Liver (tissue), 9 donors: Measurements from ENCODE around the gene MOB3B. TPM values are rescaled to one million over a fixed set of nuclear protein-coding genes. Genes with fewer than 3 reads are reported as not detected.
"Not testable (repeated sequence)": the region's sequence is repeated elsewhere in the genome, so short reads cannot be mapped to it uniquely, and the experiment has no call there.

Experiments
- DNase-seq: peaks from one replicate; pipeline ENCODE4 v3.0.0-alpha.2; 2017; ENCODE audit warnings: low spot score
- H3K27ac ChIP-seq, 2 donors: one replicate each; pipeline ENCODE4 v1.7.0; 2013; ENCODE audit warnings: inconsistent platforms in 2 of 2, low read length in 2 of 2, control low read depth in 1 of 2, low read depth in 1 of 2, mild to moderate bottlenecking in 1 of 2
- H3K27me3 ChIP-seq, 4 donors: one replicate each; pipeline versions ENCODE4 v1.6.1 to v1.7.0; 2013; ENCODE audit warnings: low read length in 3 of 4, inconsistent platforms in 1 of 4, mild to moderate bottlenecking in 1 of 4, moderate library complexity in 1 of 4; ENCODE audit not compliant: control insufficient read depth in 4 of 4, insufficient read depth in 4 of 4
- H3K36me3 ChIP-seq, 4 donors: one replicate each; pipeline versions ENCODE4 v1.6.1 to v1.7.0; 2013; ENCODE audit warnings: low read length in 3 of 4, mild to moderate bottlenecking in 3 of 4, low read depth in 1 of 4, moderate library complexity in 1 of 4; ENCODE audit not compliant: control insufficient read depth in 4 of 4, insufficient read depth in 3 of 4
- H3K4me1 ChIP-seq, 4 donors: one replicate each; pipeline versions ENCODE4 v1.6.1 to v1.7.0; 2013; ENCODE audit warnings: low read length in 3 of 4, mild to moderate bottlenecking in 3 of 4, moderate library complexity in 1 of 4; ENCODE audit not compliant: control insufficient read depth in 4 of 4, insufficient read depth in 4 of 4
- H3K4me3 ChIP-seq, 3 donors: one replicate each; pipeline versions ENCODE4 v1.6.1 to v1.7.0; 2013; ENCODE audit warnings: low read length in 3 of 3, control low read depth in 1 of 3, low read depth in 1 of 3, mild to moderate bottlenecking in 1 of 3
- H3K9ac ChIP-seq, 2 donors: one replicate each; pipeline ENCODE4 v1.7.0; 2013; ENCODE audit warnings: low read length in 2 of 2, mild to moderate bottlenecking in 2 of 2, moderate library complexity in 2 of 2, control low read depth in 1 of 2, low read depth in 1 of 2
- H3K9me3 ChIP-seq, 4 donors: one replicate each; pipeline versions ENCODE4 v1.6.1 to v1.7.0; 2013; ENCODE audit warnings: low read length in 3 of 4; ENCODE audit not compliant: control insufficient read depth in 4 of 4
- EGR1 ChIP-seq, 2 donors: IDR thresholded peaks; 2 replicates each; pipeline ENCODE4 v1.6.1; 2016 to 2018; ENCODE audit warnings: antibody characterized with exemption in 2 of 2, low read depth in 2 of 2
- FOXA2 ChIP-seq: IDR thresholded peaks from 2 replicates; pipeline ENCODE4 v1.6.1; 2016; ENCODE audit warnings: antibody characterized with exemption
- GABPA ChIP-seq, 2 donors: IDR thresholded peaks in 1 of 2; conservative IDR thresholded peaks in 1 of 2; 2 replicates each; pipeline ENCODE4 v1.6.1; 2016; ENCODE audit warnings: antibody characterized with exemption in 2 of 2, mild to moderate bottlenecking in 1 of 2, moderate library complexity in 1 of 2
- HNF4A ChIP-seq, 2 donors: conservative IDR thresholded peaks; 2 replicates each; pipeline ENCODE4 v1.6.1; 2016; ENCODE audit warnings: antibody characterized with exemption in 2 of 2, mild to moderate bottlenecking in 2 of 2
- HNF4G ChIP-seq: IDR thresholded peaks from 2 replicates; pipeline ENCODE4 v1.6.1; 2016; ENCODE audit warnings: antibody characterized with exemption
- JUND ChIP-seq, 2 donors: IDR thresholded peaks; 2 replicates each; pipeline ENCODE4 v1.6.1; 2016; ENCODE audit warnings: antibody characterized with exemption in 2 of 2
- NR2F2 ChIP-seq: IDR thresholded peaks from 2 replicates; pipeline ENCODE4 v1.6.1; 2016; ENCODE audit warnings: antibody characterized with exemption
- RXRA ChIP-seq, 2 donors: IDR thresholded peaks; 2 replicates each; pipeline ENCODE4 v1.6.1; 2017 to 2018; ENCODE audit warnings: antibody characterized with exemption in 2 of 2, mild to moderate bottlenecking in 1 of 2
- SP1 ChIP-seq: IDR thresholded peaks from 2 replicates; pipeline ENCODE4 v1.6.1; 2018; ENCODE audit warnings: antibody characterized with exemption, mild to moderate bottlenecking
- YY1 ChIP-seq: IDR thresholded peaks from 2 replicates; pipeline ENCODE4 v1.6.1; 2016; ENCODE audit warnings: antibody characterized with exemption, mild to moderate bottlenecking
- WGBS: extraction: QIAGEN DNeasy Blood & Tissue Kit; methylation state at CpG from one replicate; pipeline ENCODE4 v1.1.7; 2013; 5-methylcytosine and 5-hydroxymethylcytosine counted together
- polyA plus RNA-seq, 2 donors: library from polyadenylated mRNA; stranded (reverse) in 1 of 2; unstranded in 1 of 2; fragments of 200-250 nt in 1 of 2; fragments of >200 nt in 1 of 2; fragmentation: Nextera tagmentation in 1 of 2; extraction: Ambion mirVana in 1 of 2; gene quantifications; one replicate each; pipeline versions ENCODE4 v1.2.1 to v1.2.3, GENCODE V29; 2013 to 2015
- total RNA-seq, 2 donors: library from RNA; depleted of rRNA; stranded (reverse); fragments of >200 nt; gene quantifications; one replicate each; pipeline ENCODE4 v1.2.3, GENCODE V29; 2014
- TF ChIP-seq, protein P1 (sequence below): IDR thresholded peaks from 2 replicates; pipeline ENCODE4 v1.6.1; 2016; ENCODE audit warnings: antibody characterized with exemption, mild to moderate bottlenecking
- TF ChIP-seq, protein P2 (sequence below): IDR thresholded peaks from 2 replicates; pipeline ENCODE4 v1.6.1; 2016; ENCODE audit warnings: antibody characterized with exemption
- TF ChIP-seq, protein P3 (sequence below): fragments of 150-350 bp; IDR thresholded peaks from 2 replicates; pipeline ENCODE4 v1.5.1; 2017; ENCODE audit warnings: improper control_type of control experiment, low read depth, low read length; ENCODE audit not compliant: missing input control
- TF ChIP-seq, protein P4 (sequence below): IDR thresholded peaks from 2 replicates; pipeline ENCODE4 v1.6.1; 2016; ENCODE audit warnings: antibody characterized with exemption
- donor health status: healthy.
- donor health status: healthy.
- donor health status: healthy.
- donor health status: healthy.
- donor health status: healthy.

MOB3B gene
- total and polyA plus RNA-seq, 4 donors = 0.36 to 1.1 (median 0.76) TPM

DNA sequence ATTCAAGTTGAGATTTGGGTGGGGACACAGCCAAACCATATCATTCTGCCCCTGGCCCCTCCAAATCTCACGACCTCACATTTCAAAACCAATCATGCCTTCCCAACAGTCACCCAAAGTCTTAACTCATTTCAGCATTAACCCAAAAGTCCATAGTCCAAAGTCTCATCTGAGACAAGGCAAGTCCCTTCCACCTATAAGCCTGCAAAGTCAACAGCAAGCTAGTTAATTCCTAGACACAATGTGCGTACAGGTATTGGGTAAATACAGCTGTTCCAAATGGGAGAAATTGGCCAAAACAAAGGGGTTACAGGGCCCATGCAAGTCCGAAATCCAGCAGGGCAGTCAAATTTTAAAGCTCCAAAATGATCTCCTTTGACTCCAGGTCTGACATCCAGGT is 64.7 kb downstream of the MOB3B start:
- TF ChIP-seq HNF4A (conservative IDR thresholded peaks at IDR 0.05) = peak; percentile 39 to 71
- not testable (repeated sequence) for H3K4me1 ChIP-seq
- WGBS = 49% methylated on average over 3 of the region's 3 CpGs

DNA sequence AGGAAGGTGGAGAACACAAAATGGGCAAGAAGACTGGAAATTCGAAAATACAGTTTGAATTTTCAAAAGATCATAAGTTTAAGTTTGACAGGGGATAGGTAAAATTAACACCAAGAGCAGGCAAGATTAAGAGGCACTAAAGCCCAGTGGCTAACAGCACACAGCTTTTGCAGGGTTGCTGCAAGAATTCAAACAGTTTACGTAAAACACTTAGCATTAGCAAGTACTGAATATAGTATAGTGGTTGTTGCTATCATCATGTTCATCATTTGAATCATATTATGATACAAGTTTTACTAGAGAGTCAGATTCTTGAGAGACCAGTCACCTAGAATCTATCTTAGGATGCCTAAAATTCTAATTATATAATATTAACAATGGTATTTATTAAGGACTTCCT is 66.8 kb downstream of the MOB3B start:
- Histone ChIP-seq H3K9me3 (no peaks in the 10 kb centered on the region), H3K36me3 (no peaks in the 10 kb centered on the region), H3K27me3 (no peaks in the 10 kb centered on the region), H3K9ac (no peak overlapping the region), H3K4me1 (no peaks in the 10 kb centered on the region), H3K4me3 (no peak overlapping the region), H3K27ac (no peak overlapping the region)
- TF ChIP-seq JUND (IDR thresholded peaks at IDR 0.05) (no peak), NR2F2 (no peak), RXRA (IDR thresholded peaks at IDR 0.05) (no peak), SP1 (no peak), FOXA2 (no peak), YY1 (no peak), HNF4A (conservative IDR thresholded peaks at IDR 0.05) (no peak), GABPA (IDR thresholded peaks at IDR 0.05 in 1 of 2, conservative IDR thresholded peaks at IDR 0.05 in 1 of 2) (no peak), EGR1 (IDR thresholded peaks at IDR 0.05; ENCODE audit: low read depth in 2 of 2) (no peak), HNF4G (no peak)
- TF ChIP-seq, protein P1, sequence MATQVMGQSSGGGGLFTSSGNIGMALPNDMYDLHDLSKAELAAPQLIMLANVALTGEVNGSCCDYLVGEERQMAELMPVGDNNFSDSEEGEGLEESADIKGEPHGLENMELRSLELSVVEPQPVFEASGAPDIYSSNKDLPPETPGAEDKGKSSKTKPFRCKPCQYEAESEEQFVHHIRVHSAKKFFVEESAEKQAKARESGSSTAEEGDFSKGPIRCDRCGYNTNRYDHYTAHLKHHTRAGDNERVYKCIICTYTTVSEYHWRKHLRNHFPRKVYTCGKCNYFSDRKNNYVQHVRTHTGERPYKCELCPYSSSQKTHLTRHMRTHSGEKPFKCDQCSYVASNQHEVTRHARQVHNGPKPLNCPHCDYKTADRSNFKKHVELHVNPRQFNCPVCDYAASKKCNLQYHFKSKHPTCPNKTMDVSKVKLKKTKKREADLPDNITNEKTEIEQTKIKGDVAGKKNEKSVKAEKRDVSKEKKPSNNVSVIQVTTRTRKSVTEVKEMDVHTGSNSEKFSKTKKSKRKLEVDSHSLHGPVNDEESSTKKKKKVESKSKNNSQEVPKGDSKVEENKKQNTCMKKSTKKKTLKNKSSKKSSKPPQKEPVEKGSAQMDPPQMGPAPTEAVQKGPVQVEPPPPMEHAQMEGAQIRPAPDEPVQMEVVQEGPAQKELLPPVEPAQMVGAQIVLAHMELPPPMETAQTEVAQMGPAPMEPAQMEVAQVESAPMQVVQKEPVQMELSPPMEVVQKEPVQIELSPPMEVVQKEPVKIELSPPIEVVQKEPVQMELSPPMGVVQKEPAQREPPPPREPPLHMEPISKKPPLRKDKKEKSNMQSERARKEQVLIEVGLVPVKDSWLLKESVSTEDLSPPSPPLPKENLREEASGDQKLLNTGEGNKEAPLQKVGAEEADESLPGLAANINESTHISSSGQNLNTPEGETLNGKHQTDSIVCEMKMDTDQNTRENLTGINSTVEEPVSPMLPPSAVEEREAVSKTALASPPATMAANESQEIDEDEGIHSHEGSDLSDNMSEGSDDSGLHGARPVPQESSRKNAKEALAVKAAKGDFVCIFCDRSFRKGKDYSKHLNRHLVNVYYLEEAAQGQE = no peak
- TF ChIP-seq, protein P2, sequence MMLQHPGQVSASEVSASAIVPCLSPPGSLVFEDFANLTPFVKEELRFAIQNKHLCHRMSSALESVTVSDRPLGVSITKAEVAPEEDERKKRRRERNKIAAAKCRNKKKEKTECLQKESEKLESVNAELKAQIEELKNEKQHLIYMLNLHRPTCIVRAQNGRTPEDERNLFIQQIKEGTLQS = no peak
- TF ChIP-seq, protein P3, sequence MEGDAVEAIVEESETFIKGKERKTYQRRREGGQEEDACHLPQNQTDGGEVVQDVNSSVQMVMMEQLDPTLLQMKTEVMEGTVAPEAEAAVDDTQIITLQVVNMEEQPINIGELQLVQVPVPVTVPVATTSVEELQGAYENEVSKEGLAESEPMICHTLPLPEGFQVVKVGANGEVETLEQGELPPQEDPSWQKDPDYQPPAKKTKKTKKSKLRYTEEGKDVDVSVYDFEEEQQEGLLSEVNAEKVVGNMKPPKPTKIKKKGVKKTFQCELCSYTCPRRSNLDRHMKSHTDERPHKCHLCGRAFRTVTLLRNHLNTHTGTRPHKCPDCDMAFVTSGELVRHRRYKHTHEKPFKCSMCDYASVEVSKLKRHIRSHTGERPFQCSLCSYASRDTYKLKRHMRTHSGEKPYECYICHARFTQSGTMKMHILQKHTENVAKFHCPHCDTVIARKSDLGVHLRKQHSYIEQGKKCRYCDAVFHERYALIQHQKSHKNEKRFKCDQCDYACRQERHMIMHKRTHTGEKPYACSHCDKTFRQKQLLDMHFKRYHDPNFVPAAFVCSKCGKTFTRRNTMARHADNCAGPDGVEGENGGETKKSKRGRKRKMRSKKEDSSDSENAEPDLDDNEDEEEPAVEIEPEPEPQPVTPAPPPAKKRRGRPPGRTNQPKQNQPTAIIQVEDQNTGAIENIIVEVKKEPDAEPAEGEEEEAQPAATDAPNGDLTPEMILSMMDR = no peak
- TF ChIP-seq, protein P4, sequence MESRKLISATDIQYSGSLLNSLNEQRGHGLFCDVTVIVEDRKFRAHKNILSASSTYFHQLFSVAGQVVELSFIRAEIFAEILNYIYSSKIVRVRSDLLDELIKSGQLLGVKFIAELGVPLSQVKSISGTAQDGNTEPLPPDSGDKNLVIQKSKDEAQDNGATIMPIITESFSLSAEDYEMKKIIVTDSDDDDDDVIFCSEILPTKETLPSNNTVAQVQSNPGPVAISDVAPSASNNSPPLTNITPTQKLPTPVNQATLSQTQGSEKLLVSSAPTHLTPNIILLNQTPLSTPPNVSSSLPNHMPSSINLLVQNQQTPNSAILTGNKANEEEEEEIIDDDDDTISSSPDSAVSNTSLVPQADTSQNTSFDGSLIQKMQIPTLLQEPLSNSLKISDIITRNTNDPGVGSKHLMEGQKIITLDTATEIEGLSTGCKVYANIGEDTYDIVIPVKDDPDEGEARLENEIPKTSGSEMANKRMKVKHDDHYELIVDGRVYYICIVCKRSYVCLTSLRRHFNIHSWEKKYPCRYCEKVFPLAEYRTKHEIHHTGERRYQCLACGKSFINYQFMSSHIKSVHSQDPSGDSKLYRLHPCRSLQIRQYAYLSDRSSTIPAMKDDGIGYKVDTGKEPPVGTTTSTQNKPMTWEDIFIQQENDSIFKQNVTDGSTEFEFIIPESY = no peak
- 86% methylated on average over 2 of the region's 2 CpGs for WGBS
- no peak for DNase-seq

More for the DNA sequence above, 64.7 kb downstream of the MOB3B start:
- H3K9me3 ChIP-seq, DNase-seq, H3K4me3 ChIP-seq, H3K27ac ChIP-seq, H3K9ac ChIP-seq, H3K27me3 ChIP-seq, H3K36me3 ChIP-seq: not testable (repeated sequence)
